ENCODE results near the gene DPH7. TPM values are rescaled to one million over a fixed set of nuclear protein-coding genes. Genes with fewer than 3 reads are reported as not detected.
"Not testable (repeated sequence)": the region's sequence is repeated elsewhere in the genome, so short reads cannot be mapped to it uniquely, and the experiment has no call there.

The DPH7 gene
- total and polyA plus RNA-seq, 2 donors = 21.2 to 28.8 TPM

DNA sequence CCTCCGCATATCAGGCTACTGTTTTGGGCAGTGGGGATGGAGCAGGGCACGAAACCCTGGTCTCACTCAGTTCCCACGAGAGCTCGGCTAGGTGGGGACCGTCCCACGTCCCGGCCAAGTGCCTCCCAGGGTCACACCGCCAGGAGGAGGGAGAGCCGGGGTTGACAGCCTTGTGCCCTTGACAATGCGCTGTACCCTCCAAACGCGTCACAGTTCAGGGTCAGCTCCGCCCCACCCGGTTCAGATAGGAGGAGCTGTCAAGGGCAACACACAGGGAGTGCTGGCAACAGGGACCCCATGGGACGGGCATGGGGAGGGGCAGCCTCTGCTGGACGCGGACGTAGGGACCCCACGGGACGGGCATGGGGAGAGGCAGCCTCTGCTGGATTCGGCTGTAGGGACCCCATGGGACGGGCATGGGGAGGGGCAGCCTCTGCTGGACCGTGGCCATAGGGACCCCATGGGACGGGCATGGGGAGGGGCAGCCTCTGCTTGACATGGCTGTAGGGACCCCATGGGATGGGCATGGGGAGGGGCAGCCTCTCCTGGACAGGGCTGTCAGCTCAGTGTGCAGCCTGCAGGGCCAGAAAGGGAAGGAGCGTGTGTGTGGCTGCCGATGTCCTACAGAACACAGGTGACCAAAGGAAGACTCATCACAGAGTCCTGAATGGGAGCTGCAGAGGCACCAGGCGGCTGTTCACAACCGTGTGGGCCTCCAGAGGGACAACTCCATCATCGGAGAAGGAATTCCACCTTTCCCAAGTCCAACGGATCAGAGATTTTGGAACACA is 57.9 kb downstream of the DPH7 start:
- 84% methylated on average over 30 of the region's 30 CpGs for WGBS
- no peak for DNase-seq (ENCODE audit: extremely low spot score)
- H3K4me1 ChIP-seq (ENCODE audit: insufficient read depth) = no peaks in the 10 kb centered on the region
- H3K27ac ChIP-seq (ENCODE audit: low read depth) = no peak overlapping the region
- H3K36me3 ChIP-seq (ENCODE audit: insufficient read depth) = no peaks in the 10 kb centered on the region
- no peak overlapping the region for H3K4me3 ChIP-seq (ENCODE audit: low read depth, low read length)

- Histone ChIP-seq H3K4me3 (ENCODE audit: low read depth, low read length) (no peak overlapping the region), H3K4me1 (ENCODE audit: insufficient read depth) (no peaks in the 10 kb centered on the region), H3K27ac (ENCODE audit: low read depth) (no peak overlapping the region), H3K36me3 (ENCODE audit: insufficient read depth) (no peaks in the 10 kb centered on the region)
- no peak for DNase-seq (ENCODE audit: extremely low spot score)
- 92% methylated on average over 10 of the region's 10 CpGs for WGBS
Measured at GRCh38 chr9:137519553-137519952, 59.2 kb downstream of the DPH7 start.

DNA sequence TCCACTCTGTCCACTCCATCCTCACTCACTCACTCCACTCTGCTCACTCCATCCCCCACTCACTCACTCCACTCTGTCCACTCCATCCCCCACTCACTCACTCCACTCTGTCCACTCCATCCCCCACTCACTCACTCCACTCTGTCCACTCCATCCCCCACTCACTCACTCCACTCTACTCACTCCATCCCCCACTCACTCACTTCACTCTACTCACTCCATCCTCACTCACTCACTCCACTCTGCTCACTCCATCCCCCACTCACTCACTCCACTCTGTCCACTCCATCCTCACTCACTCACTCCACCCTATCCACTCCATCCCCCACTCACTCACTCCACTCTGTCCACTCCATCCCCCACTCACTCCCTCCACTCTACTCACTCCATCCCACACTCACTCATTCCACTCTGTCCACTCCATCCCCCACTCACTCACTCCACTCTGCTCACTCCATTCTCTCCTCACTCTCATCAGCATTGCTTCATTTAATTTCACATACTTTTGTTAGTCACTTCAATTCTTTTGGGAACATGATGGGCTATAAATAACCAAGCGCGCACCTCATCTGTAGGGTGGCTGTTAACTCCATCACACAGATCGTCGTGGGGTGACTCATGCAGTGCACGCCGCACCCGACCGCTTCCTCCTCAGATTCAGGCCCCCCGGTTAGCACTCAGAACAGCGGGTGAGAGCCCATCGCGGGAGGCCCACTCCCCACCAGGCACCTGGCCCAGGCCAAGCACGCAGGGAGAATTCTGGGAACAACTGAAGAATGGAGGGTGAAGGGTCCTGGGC is 59.9 kb downstream of the DPH7 start:
- not testable (repeated sequence) for H3K4me3 ChIP-seq (ENCODE audit: low read depth, low read length); H3K36me3 ChIP-seq (ENCODE audit: insufficient read depth); H3K4me1 ChIP-seq (ENCODE audit: insufficient read depth); DNase-seq (ENCODE audit: extremely low spot score); H3K27ac ChIP-seq (ENCODE audit: low read depth)
- WGBS = 89% methylated on average over 13 of the region's 13 CpGs

- no peak for DNase-seq (ENCODE audit: extremely low spot score)
- Histone ChIP-seq H3K4me1 (ENCODE audit: insufficient read depth) (no peaks in the 10 kb centered on the region), H3K4me3 (ENCODE audit: low read depth, low read length) (no peak overlapping the region), H3K27ac (ENCODE audit: low read depth) (no peak overlapping the region), H3K36me3 (ENCODE audit: insufficient read depth) (no peaks in the 10 kb centered on the region)
- WGBS = 84% methylated on average over 10 of the region's 10 CpGs
Measured at GRCh38 chr9:137516144-137516917, 62.4 kb downstream of the DPH7 start.

DNA sequence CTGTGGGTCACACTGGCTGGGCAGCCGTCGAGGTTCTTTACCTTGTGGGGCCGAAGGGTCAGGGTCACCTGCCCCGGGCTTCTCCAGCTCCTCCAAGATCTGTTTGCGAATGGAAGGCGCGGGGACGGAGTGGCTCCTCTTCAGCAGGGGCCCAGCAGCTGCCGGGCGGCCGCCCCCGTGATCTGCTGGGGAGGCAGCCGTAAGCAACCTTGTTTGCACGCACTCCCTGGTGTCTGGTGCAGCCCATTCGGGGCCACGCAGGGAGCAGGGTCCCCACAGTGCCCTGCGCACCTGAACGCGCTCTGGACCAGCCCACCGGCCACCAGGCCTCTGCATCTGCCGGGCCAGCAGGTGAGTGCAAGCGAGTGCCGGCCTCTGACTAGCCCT is 63.4 kb downstream of the DPH7 start:
- H3K36me3 ChIP-seq (ENCODE audit: insufficient read depth) = no peaks in the 10 kb centered on the region
- 88% methylated on average over 23 of the region's 23 CpGs for WGBS
- no peak overlapping the region for H3K4me3 ChIP-seq (ENCODE audit: low read depth, low read length)
- DNase-seq (ENCODE audit: extremely low spot score) = no peak
- H3K27ac ChIP-seq (ENCODE audit: low read depth) = no peak overlapping the region
- no peaks in the 10 kb centered on the region for H3K4me1 ChIP-seq (ENCODE audit: insufficient read depth)

DNA sequence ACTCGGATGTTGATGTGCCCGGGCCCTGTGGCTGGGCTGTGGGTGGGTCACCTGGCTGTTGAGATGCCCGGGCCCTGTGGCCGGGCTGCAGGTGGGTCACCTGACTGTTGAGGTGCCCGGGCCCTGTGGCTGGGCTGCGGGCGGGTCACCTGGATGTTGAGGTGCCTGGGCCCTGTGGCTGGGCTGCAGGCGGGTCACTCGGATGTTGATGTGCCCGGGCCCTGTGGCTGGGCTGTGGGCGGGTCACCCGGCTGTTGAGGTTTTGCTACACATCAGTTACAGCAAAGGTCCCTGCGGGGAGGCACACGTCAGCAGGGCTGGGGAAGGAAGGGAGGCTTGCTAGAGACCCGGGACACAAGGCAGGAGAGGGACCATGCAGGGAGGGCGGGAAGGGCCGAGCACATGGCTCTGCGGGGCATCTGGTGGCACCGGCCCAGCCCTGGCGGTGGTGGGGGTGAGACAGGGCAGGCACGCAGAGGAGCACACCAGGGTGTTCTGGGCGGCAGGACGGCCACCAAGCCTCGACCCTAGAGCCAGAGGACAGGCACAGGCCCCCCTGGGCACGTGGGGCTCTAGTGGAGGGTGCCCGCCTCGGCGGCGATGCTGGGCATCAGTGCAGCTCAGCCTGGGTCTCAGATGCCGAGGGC is 63.9 kb downstream of the DPH7 start:
- WGBS = 93% methylated on average over 29 of the region's 30 CpGs
- Histone ChIP-seq H3K4me1 (ENCODE audit: insufficient read depth) (no peaks in the 10 kb centered on the region), H3K36me3 (ENCODE audit: insufficient read depth) (no peaks in the 10 kb centered on the region), H3K27ac (ENCODE audit: low read depth) (no peak overlapping the region), H3K4me3 (ENCODE audit: low read depth, low read length) (no peak overlapping the region)
- no peak for DNase-seq (ENCODE audit: extremely low spot score)

GRCh38 chr9:137513801-137514570 is 64.7 kb downstream of the DPH7 start:
- DNase-seq (ENCODE audit: extremely low spot score); H3K27ac ChIP-seq (ENCODE audit: low read depth); H3K36me3 ChIP-seq (ENCODE audit: insufficient read depth); H3K4me3 ChIP-seq (ENCODE audit: low read depth, low read length); H3K4me1 ChIP-seq (ENCODE audit: insufficient read depth): not testable (repeated sequence)
- 90% methylated on average over 42 of the region's 42 CpGs for WGBS

DNA sequence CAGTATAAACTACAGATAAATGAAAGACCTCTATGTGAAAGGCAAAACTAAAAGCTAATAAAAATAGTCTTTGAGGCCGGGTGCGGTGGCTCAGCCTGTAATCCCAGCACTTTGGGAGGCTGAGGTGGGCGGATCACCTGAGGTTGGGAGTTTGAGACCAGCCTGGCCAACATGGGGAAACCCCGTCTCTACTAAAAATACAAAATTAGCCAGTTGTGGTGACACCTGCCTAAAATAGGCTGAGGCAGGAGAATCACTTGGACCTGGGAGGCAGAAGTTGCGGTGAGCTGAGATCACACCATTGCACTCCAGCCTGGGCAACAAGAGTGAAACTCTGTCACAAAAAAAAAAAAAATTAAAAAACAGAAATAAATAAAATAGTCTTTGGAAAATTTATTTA is 65.6 kb downstream of the DPH7 start:
- WGBS = 78% methylated on average over 5 of the region's 5 CpGs
- not testable (repeated sequence) for DNase-seq (ENCODE audit: extremely low spot score); H3K4me1 ChIP-seq (ENCODE audit: insufficient read depth); H3K36me3 ChIP-seq (ENCODE audit: insufficient read depth); H3K4me3 ChIP-seq (ENCODE audit: low read depth, low read length); H3K27ac ChIP-seq (ENCODE audit: low read depth)

GRCh38 chr9:137511758-137512463 is 66.8 kb downstream of the DPH7 start:
- Histone ChIP-seq H3K27ac (ENCODE audit: low read depth) (no peak overlapping the region), H3K4me1 (ENCODE audit: insufficient read depth) (no peaks in the 10 kb centered on the region), H3K4me3 (ENCODE audit: low read depth, low read length) (no peak overlapping the region), H3K36me3 (ENCODE audit: insufficient read depth) (no peaks in the 10 kb centered on the region)
- WGBS = 80% methylated on average over 25 of the region's 25 CpGs
- DNase-seq (ENCODE audit: extremely low spot score) = no peak

- not testable (repeated sequence) for H3K4me3 ChIP-seq (ENCODE audit: low read depth, low read length); H3K36me3 ChIP-seq (ENCODE audit: insufficient read depth); H3K4me1 ChIP-seq (ENCODE audit: insufficient read depth); H3K27ac ChIP-seq (ENCODE audit: low read depth); DNase-seq (ENCODE audit: extremely low spot score)
- 96% methylated on average over 22 of the region's 22 CpGs for WGBS
Measured at GRCh38 chr9:137511126-137511525, 67.6 kb downstream of the DPH7 start.

DNA sequence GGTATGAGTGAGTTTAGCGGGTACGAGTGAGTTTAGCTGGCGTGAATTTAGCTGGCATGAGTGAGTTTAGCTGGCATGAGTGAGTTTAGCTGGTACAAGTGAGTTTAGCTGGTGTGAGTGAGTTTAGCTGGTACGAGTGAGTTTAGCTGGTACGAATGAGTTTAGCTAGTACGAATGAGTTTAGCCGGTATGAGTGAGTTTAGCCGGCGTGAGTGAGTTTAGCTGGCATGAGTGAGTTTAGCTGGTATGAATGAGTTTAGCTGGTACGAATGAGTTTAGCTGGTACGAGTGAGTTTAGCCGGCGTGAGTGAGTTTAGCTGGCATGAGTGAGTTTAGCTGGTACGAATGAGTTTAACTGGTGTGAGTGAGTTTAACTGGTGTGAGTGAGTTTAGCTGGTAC is 69.5 kb downstream of the DPH7 start:
- no peaks in the 10 kb centered on the region for H3K36me3 ChIP-seq (ENCODE audit: insufficient read depth)
- H3K4me1 ChIP-seq (ENCODE audit: insufficient read depth) = no peaks in the 10 kb centered on the region
- H3K27ac ChIP-seq (ENCODE audit: low read depth) = no peak overlapping the region
- WGBS = 81% methylated on average over 14 of the region's 14 CpGs
- no peak overlapping the region for H3K4me3 ChIP-seq (ENCODE audit: low read depth, low read length)
- DNase-seq (ENCODE audit: extremely low spot score) = no peak

GRCh38 chr9:137506702-137507171 is 72.0 kb downstream of the DPH7 start:
- 88% methylated on average over 26 of the region's 26 CpGs for WGBS
- Histone ChIP-seq H3K27ac (ENCODE audit: low read depth) (no peak overlapping the region), H3K4me1 (ENCODE audit: insufficient read depth) (no peaks in the 10 kb centered on the region), H3K36me3 (ENCODE audit: insufficient read depth) (no peaks in the 10 kb centered on the region), H3K4me3 (ENCODE audit: low read depth, low read length) (no peak overlapping the region)
- no peak for DNase-seq (ENCODE audit: extremely low spot score)

All from urinary bladder (tissue), 4 donors.